Esophagus muscularis mucosa (tissue), 4 donors: Measurements from ENCODE around the gene VPS33A.

Source experiments
- CTCF ChIP-seq, 3 experiments: fragments of 200-600 bp in 2 of 3; fragments of 450-650 bp in 1 of 3; sonication (generic) in 2 of 3; IDR thresholded peaks; one replicate each; pipeline ENCODE4 v1.5.1; 2017 to 2019; ENCODE audit warnings: antibody characterized with exemption in 3 of 3, mild to moderate bottlenecking in 2 of 3, moderate library complexity in 1 of 3
- EP300 ChIP-seq: sonication (generic); formaldehyde crosslinking; IDR thresholded peaks from one replicate; pipeline ENCODE4 v1.6.1; 2017; ENCODE audit warnings: antibody characterized with exemption
- POLR2A ChIP-seq: fragments of 450-650 bp; IDR thresholded peaks from one replicate; pipeline ENCODE4 v1.6.1; 2017; ENCODE audit warnings: antibody characterized with exemption, moderate library complexity, mild to moderate bottlenecking, low read depth
- POLR2AphosphoS5 ChIP-seq, 2 donors: sonication (generic); formaldehyde crosslinking; IDR thresholded peaks; one replicate each; pipeline ENCODE4 v1.6.1; 2017; ENCODE audit warnings: antibody characterized with exemption in 2 of 2

- TF ChIP-seq CTCF (IDR thresholded peaks at IDR 0.05), result no peak
- no peak for TF ChIP-seq POLR2AphosphoS5 (IDR thresholded peaks at IDR 0.05)
- TF ChIP-seq POLR2A, result no peak
- no peak for TF ChIP-seq EP300
Observed at GRCh38 chr12:122202017-122202416, 64.3 kb downstream of the VPS33A start.
